Measurements from ENCODE around the gene RRAGD. TPM values are rescaled to one million over a fixed set of nuclear protein-coding genes. Genes with fewer than 3 reads are reported as not detected.

The RRAGD gene
- total and polyA plus RNA-seq, 2 experiments from 2014 or later: 7.0 to 20.1 TPM

DNA sequence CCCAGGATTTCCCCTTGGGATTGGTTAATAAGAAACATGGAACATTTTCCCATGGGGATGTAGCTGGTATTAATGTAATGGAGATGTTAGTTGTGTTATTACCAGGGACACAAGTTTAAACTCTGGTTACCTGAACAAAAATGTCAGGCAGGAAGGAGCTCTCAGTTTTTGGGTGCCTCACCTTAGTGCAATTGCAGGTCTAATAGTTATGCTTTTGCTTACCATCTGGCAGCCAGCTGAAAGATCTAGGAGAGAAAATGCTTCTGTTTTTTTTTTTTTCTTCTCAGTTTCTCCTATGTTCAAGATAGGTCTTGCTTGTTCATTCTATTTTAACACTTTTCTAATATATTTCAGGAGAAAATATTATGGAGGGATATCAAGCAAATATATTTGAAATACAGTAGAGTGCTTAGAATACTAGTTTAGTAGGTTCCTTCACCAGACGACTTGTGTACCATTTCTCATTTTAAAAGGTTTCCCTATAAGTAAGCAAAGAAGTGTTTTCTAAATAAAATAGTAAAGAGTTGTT, 55.4 kb downstream of the RRAGD start:
- H3F3A ChIP-seq (replicated peaks; ENCODE audit: low read depth): peaks cover 4% of the 10 kb centered on the region; the same call in 1 of the 2 replicates
- H3K27ac ChIP-seq (ENCODE audit: low read depth): no peak overlapping the region
- no peak overlapping the region for H3K4me2 ChIP-seq
- H3K79me2 ChIP-seq (replicated peaks; ENCODE audit: insufficient read depth): no peaks in the 10 kb centered on the region
- Mint-ChIP-seq H3K4me3 (no peak overlapping the region), H3K27me3 (ENCODE audit: insufficient read depth, low read depth, poor library complexity) (peaks cover 17% of the 10 kb centered on the region), H3K27ac (no peak overlapping the region), H3K4me1 (peaks cover 17% of the 10 kb centered on the region), H3K36me3 (ENCODE audit: low read depth) (no peaks in the 10 kb centered on the region), H3K9me3 (no peaks in the 10 kb centered on the region)
- TF ChIP-seq, protein P1, sequence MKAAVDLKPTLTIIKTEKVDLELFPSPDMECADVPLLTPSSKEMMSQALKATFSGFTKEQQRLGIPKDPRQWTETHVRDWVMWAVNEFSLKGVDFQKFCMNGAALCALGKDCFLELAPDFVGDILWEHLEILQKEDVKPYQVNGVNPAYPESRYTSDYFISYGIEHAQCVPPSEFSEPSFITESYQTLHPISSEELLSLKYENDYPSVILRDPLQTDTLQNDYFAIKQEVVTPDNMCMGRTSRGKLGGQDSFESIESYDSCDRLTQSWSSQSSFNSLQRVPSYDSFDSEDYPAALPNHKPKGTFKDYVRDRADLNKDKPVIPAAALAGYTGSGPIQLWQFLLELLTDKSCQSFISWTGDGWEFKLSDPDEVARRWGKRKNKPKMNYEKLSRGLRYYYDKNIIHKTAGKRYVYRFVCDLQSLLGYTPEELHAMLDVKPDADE (IDR thresholded peaks at IDR 0.05): no peak
- TF ChIP-seq, protein P2, sequence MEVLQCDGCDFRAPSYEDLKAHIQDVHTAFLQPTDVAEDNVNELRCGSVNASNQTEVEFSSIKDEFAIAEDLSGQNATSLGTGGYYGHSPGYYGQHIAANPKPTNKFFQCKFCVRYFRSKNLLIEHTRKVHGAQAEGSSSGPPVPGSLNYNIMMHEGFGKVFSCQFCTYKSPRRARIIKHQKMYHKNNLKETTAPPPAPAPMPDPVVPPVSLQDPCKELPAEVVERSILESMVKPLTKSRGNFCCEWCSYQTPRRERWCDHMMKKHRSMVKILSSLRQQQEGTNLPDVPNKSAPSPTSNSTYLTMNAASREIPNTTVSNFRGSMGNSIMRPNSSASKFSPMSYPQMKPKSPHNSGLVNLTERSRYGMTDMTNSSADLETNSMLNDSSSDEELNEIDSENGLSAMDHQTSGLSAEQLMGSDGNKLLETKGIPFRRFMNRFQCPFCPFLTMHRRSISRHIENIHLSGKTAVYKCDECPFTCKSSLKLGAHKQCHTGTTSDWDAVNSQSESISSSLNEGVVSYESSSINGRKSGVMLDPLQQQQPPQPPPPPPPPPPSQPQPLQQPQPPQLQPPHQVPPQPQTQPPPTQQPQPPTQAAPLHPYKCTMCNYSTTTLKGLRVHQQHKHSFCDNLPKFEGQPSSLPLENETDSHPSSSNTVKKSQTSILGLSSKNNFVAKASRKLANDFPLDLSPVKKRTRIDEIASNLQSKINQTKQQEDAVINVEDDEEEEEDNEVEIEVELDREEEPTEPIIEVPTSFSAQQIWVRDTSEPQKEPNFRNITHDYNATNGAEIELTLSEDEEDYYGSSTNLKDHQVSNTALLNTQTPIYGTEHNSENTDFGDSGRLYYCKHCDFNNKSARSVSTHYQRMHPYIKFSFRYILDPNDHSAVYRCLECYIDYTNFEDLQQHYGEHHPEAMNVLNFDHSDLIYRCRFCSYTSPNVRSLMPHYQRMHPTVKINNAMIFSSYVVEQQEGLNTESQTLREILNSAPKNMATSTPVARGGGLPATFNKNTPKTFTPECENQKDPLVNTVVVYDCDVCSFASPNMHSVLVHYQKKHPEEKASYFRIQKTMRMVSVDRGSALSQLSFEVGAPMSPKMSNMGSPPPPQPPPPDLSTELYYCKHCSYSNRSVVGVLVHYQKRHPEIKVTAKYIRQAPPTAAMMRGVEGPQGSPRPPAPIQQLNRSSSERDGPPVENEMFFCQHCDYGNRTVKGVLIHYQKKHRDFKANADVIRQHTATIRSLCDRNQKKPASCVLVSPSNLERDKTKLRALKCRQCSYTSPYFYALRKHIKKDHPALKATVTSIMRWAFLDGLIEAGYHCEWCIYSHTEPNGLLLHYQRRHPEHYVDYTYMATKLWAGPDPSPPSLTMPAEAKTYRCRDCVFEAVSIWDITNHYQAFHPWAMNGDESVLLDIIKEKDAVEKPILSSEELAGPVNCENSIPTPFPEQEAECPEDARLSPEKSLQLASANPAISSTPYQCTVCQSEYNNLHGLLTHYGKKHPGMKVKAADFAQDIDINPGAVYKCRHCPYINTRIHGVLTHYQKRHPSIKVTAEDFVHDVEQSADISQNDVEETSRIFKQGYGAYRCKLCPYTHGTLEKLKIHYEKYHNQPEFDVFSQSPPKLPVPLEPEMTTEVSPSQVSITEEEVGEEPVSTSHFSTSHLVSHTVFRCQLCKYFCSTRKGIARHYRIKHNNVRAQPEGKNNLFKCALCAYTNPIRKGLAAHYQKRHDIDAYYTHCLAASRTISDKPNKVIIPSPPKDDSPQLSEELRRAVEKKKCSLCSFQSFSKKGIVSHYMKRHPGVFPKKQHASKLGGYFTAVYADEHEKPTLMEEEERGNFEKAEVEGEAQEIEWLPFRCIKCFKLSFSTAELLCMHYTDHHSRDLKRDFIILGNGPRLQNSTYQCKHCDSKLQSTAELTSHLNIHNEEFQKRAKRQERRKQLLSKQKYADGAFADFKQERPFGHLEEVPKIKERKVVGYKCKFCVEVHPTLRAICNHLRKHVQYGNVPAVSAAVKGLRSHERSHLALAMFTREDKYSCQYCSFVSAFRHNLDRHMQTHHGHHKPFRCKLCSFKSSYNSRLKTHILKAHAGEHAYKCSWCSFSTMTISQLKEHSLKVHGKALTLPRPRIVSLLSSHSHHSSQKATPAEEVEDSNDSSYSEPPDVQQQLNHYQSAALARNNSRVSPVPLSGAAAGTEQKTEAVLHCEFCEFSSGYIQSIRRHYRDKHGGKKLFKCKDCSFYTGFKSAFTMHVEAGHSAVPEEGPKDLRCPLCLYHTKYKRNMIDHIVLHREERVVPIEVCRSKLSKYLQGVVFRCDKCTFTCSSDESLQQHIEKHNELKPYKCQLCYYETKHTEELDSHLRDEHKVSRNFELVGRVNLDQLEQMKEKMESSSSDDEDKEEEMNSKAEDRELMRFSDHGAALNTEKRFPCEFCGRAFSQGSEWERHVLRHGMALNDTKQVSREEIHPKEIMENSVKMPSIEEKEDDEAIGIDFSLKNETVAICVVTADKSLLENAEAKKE (CRISPR knock-in tag; IDR thresholded peaks at IDR 0.05): no peak
- TF ChIP-seq ZNF331 (CRISPR knock-in tag; IDR thresholded peaks at IDR 0.05; ENCODE audit: low read depth) (no peak), NANOG (IDR thresholded peaks at IDR 0.05; ENCODE audit: borderline replicate concordance) (no peak)
- H4K20me1 ChIP-seq (replicated peaks; ENCODE audit: insufficient read depth): no peaks in the 10 kb centered on the region
- peaks cover 8% of the 10 kb centered on the region; the same call in 1 of the 2 replicates for H3K4me1 ChIP-seq (ENCODE audit: insufficient read depth)
- H3K4me3 ChIP-seq: no peak overlapping the region
- no peak overlapping the region for H2AFZ ChIP-seq
- H3K36me3 ChIP-seq (ENCODE audit: insufficient read depth): no peaks in the 10 kb centered on the region
- no peaks in the 10 kb centered on the region for H3K9me2 ChIP-seq (ENCODE audit: insufficient read depth)
- ATAC-seq (no peak), DNase-seq (ENCODE audit: low spot score) (no peak)
- peaks cover 20% of the 10 kb centered on the region for H3K27me3 ChIP-seq (ENCODE audit: insufficient read depth)
